GM21381 (cell line): ENCODE results near the gene MUC6.
"Not testable (repeated sequence)": the region's sequence is repeated elsewhere in the genome, so short reads cannot be mapped to it uniquely, and the experiment has no call there.

Experiments used
- ATAC-seq: cut with Tn5 transposase; IDR thresholded peaks from one replicate; pipeline ENCODE4 v1.9.1; 2021; ENCODE audit warnings: mild to moderate bottlenecking, moderate library complexity; ENCODE audit not compliant: unreplicated experiment

Gene MUC6

DNA sequence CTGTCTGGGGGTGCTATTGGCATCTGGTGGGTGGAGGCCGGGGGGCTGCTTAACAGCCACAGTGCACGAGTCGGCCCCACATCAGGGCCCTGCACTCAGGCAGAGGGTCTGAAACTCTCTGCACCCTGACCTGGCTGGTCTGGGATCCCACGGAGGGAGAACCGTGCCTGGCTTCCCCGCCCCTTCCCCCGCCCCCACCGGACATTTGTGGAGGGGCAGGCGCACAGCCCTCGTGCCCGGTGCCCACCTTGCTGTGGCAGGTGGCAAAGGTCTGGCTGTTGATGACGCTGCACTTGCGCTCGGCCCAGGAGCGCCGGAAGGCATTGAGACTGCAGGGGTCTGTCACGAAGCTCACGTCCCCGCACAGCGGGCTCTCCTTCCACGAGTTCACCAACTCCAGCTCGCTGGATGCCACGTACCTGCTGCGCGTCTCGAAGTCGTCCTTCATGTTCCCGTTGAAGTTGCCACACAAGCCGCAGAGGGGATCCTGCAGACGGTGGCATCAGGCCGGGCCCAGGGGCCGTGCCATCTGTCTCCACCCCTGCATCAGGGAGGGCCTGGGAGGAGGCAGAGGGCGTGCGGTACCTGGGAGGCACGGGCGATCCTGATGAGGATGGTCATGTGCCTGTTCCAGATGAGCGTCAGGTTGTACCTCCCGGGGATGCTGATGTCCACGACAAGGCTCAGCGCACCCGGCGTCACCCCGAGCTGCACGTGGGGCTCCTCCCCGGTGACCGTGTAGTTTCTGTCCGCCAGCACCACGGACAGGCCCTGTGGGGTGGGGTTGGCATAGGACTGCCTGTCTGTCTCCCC lies 11.7 kb downstream of the MUC6 start:
- ATAC-seq = no peak

DNA sequence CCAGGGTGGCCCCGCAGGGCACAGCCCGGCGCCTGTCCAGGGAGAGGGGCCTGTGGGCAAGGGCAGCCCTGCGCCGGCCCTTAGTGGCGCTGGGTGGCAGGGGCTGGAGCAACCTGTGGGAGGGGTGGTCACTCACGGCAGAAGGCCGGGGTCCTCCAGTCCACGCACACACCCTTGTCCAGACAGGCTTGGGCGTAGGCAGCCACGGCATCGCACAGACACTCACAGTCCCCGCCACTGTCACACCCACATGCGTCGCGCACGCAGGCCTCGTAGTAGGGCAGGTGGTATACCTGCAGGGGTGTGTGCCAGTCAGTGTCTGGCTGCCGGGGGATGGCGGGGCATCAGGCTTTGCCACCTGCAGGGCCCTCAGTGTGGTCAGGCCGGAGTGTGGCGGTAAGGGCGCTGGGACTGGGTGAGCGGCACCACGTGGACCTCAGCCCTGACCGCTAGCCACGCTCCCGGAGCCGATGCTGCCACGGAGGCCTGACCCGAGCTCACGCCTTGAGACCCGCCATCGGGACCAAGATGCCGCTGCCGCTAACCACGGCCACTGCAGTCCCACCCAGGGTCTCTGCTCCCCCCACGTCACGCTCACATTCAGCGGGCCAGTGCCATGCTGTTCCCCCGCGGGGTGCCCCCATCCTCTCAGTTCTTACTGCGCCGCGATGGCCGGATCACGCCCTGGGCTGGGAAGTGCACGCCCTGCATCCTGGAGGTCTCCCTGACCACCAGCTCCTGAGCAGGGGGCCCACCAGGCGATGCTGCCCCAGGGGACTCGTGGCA lies 12.5 kb downstream of the MUC6 start:
- ATAC-seq = no peak

DNA sequence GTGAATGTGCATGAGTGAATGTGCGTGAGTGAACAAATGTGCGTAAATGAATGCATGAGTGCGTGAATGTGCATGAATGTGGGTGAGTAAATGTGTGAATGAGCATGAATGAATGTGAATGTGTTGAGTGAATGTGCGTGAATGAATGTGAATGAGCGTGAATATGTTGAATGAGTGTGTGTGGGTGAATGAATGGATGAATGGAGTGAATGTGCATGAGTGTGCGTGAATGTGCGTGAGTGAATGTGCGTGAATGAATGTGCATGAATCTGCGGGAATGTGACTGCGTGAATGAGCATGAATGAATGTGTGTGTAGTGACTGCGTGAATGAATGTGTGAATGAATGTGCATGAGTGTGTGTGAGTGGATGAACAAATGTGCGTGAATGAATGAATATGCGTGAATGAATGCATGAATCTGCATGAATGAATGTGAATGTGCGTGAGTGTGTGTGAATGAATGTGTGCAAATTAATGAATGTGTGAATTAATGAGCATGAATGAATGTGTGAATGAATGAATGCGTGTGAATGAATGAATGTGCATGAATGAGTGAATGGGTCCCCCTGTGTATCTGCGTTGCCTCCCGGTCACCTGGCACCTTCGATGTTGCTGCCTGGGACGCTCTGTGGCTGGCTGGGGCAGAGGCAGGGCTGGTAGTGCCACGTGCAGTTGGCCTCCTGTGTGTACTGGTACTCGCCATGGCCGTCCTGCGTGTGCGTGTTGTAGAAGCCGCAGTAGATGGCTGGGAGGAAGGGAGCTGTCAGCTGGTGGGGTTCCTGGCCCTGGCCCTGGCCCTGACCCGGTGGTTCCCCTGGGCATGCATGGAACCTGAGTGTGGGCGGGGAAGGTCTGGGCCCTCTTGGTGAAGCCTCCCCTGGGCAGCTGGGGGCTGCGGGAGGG lies 13.4 kb downstream of the MUC6 start:
- ATAC-seq = no peak

DNA sequence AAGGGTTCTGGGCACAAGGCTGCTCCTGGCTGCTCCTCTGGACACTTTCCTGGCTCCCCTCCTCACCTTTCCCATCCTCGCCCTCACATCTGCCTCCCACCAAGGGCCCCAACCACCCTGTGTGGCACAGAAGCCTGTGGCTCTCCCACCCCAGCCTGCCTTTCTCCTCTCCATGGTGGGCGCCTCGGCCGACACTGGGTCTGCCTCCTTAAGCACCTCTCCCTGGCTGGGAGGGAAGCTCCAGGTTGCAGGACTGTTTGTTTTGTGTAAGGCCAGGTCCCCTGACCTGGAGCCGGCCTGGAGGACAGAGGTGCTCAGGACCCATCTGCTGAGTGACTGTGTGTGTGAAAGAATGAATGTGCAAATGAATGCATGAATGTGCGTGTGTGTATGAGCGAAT lies 14.1 kb downstream of the MUC6 start:
- ATAC-seq = no peak

DNA sequence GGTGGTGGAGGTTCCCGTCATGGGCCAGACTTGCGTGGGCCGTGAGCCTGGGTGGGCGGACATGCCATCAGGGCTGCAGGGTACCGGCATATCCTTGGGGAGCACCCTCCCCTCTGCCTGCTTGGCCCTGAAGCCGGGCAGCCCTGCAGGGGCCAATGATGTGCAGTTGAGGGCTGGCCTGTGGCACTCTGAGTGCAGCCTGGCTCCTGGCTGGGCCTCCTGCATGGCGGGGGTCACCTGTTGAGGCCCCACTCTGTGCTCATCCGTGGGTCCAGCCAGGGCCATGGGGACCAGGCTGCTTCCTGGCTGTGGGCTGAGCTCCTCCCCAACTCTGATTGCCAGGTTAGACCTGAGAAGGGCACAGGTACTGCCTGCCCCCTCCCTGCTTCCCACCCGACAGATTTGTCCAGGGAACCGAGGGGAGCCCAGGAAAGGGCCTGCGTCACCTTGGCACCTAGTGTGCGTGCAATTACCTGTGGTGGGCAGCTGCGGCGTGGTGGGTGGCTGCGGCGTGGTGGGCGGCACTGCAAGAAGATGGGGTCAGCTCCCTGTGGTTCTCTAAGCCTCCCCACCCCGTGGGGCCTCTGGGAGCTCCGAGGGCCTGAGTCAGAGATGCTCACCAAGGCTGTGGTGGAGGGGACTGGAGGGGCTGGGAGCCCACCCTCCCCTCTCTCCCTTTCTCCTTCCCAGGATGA lies 16.2 kb downstream of the MUC6 start:
- no peak for ATAC-seq

DNA sequence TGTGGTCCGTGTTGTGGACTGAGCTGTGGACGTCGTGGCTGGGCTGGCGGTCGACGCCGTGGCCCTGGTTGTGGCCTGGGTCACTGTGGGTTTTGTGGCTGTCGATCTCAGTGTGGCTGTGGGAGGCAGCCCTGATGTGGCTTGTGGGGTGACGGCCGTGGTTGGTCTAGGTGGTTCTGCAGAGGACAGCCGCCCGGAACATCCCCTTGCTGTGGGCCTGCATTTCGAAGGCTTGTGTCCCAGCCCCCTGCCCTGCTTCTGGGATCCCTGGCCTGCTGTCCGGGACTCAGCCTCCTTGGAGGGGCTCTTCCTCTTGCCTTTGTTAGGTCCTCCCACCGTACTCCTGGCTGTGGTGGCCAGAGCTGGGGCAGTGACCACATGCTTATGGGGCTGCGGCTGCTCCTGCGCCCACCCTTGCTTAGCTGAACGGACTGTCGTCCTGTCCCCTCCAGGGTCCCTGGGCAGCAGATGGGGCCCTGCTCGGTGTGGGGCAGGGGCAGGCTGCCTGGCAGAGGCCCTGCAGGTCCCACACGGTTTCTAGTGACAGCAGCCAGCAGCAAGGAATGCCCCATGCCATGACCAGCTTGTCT lies 17.1 kb downstream of the MUC6 start:
- ATAC-seq = no peak

DNA sequence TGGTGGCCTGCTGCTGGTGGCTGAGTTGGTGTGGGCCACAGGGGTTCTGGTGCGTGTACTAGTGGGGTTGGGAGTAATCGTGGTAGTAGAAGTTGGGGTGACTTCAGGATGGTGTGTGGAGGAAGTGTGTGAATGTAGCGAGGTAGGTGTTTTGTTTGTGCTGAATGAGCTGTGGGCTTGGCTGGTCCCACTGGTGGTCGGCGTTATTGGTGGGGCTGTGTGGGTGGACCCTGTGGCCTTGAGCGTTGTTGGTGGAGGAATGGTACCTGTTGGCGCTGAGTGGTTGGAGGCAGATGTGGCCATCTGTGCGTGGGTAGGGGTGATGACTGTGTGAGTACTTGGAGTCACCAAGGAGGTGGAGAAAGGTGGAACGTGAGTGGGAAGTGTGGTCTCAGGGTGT lies 18.4 kb downstream of the MUC6 start:
- no peak for ATAC-seq

DNA sequence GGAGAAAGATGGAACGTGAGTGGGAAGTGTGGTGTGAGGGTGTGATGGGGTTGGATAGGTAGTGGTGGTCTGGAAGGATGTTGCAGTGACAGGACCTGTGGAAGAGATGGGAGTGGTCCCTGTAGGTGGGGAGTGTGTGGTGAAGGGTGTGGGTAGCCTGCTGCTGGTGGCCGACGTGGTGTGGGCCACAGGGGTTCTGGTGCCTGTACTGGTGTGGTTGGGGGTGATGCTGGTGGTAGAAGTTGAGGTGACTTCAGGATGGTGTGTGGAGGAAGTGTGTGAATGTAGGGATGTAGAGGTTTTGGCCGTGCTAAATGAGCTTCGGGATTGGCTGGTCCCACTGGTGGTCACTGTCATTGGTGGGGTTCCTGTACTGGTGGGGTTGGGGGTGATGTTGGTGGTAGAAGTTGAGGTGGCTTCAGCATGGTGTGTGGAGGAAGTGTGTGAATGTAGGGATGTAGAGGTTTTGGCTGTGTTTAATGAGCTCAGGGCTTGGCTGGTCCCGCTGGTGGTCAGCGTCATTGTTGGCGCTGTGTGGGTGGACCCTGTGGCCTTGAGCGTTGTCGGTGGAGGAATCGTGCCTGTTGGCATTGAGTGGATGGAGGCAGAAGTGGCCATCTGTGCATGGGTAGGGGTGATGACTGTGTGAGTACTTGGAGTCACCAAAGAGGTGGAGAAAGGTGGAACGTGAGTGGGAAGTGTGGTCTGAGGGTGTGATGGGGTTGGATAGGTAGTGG lies 19.1 kb downstream of the MUC6 start:
- ATAC-seq = no peak

DNA sequence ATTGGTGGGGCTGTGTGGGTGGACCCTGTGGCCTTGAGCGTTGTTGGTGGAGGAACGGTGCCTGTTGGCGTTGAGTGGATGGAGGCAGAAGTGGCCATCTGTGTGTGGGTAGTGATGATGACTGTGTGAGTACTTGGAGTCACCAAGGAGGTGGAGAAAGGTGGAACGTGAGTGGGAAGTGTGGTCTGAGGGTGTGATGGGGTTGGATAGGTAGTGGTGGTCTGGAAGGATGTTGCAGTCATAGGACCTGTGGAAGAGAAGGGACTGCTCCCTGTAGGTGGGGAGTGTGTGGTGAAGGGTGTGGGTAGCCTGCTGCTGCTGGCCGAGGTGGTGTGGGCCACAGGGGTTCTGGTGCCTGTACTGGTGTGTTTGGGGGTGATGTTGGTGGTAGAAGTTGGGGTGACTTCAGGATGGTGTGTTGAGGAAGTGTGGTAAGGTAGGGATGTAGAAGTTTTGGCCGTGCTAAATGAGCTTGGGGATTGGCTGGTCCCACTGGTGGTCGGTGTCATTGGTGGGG lies 19.9 kb downstream of the MUC6 start:
- not testable (repeated sequence) for ATAC-seq

DNA sequence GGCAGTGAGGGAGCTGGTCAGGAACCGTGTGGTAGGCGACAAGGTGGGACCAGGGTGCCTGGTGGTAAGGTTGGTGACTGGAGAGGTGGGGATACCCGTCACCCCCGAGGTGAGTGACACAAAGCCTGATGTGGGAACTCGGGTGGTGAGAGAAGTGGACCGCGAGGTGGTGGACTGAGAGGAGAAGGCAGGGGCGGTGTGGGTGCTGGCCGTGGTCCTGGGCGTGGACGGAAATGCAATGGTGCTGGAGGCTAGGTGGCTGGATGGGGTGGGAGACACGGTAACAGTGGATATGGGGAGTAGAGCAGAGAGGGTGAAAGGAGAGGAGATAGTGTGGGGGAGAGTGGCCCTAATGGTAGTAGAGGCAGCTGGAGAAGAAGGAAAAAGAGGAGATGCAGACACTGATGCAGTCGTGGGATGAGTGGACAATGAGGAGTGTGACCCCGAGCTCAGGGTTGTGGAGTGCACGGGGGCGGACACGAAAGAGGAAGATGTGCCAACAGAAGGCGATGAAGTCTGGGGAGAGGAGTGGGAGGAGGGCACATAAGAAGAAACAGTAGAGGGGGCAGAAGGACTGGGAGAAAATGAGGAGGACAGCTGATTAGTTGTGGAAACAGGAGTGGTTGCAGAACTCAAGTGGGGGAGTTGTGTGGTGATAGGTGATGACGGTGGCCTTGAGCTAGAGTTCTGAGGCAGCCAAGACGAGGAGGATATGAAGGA lies 20.5 kb downstream of the MUC6 start:
- ATAC-seq = no peak

DNA sequence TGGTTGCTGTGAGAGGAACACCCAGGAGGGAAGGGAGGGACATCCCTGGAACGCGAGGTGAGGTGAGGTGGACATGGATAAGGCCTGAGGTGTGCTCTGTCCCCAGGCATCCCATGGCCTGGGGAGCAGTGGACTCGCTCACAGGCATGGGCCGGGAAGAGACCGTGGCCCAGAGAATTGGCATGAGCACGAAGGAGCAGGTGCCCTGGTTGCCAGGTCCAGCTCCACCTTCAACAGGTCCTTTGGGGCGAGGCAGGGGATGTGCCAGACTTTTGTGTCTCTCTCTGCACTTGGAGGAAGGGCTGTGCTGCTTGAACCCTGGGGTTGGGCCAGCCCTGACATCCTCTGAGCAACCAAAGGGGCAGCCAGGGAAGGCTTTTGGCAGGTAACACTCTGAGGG lies 21.5 kb downstream of the MUC6 start:
- no peak for ATAC-seq

DNA sequence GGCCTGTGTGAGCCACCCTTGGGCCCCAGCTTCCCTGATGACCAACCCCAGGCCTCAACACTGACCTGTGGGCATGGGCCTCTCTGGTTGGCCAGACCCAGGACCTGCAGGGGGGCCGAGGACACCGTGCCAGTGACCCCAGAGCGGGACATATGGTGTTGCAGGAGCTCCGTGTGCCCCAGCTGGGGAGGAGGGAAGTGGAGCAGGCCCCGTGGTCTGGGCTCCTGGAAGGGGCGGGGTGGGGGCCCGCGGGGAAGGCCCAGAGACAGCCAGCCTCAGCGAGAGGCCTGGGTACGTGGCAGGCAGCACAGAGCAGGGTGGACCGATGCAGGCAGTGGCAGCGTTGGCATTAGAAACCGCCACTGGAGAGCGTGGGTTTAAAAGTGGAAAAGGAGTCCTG lies 22.2 kb downstream of the MUC6 start:
- ATAC-seq = no peak

DNA sequence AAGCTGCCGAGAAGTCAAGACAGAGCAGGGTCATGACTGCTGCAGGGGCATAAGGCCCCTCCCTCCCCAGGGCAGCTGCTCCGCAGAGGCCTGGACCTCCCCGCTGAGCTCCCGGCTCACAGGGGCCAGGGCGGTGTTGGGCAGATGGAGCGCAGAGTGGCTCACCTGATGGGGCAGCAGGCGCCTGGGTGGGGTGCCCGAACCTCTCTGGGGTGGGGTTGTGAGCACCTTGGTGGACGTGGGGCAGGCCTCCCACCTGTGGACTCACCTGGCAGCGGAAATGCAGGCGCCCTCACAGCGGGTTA lies 22.9 kb downstream of the MUC6 start:
- ATAC-seq = no peak

DNA sequence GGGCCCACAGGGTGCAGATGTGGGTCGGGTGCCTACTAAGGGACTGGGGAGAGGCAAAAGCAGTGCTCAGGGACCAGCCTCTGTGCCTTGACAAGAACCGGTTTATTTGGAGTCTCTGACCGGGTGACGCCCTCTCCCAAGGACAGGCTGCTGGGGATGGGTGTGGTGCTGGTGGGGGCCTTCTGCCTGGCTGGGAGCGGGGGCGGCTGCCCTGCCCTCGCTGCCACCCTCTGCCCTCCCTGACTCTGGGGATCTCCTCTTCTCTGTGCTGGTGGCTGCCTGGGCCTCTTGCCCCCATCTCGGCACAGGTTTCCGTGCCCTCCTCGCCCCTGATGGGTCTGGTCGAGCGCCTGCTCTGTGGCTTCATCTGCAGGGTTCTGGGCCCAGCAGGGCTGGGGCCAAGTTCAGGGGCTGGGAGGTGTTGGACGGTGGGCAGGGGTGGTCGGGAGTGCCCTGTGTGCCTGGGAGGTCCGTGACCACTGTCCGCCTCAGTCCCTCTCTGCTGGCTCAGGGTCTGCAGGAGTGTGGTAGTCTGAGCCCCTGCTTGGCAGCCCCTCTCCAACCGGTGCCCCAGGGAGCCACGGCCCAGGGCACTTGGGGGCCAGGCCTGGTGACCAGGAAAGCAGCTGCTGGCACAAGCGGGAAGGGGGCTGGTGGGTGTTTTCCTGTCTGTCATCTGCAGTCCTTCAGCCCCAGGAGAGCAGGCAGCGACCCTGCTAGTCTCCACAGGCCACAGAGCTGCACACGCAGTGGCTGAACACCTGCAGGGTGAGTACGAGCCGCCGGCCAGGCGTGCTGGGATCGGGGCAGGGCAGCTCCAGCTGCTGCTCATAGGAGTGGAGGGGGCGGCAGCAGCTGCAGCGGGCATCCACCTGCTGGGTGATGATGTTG lies 23.5 kb downstream of the MUC6 start:
- ATAC-seq = no peak

DNA sequence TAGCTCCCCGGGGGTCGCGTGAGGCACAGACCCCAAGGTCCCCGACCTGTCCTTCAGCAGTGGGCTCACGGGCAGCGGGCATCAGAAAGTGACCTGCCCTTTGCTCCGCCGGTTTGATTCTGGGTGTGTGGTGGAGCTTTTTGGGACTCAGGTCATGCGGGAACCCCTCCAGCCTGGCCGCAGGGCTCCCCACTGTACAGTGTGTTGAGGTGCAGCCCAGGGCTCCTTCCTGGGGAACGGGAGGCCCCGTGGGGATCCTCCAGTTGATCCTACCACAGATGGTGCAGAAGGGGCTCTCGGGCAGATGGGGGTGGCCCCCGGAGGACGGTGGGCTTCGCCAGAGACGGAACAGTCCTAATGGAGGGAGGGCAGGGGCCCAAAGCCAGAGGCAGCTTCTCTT lies 24.2 kb downstream of the MUC6 start:
- ATAC-seq = no peak

DNA sequence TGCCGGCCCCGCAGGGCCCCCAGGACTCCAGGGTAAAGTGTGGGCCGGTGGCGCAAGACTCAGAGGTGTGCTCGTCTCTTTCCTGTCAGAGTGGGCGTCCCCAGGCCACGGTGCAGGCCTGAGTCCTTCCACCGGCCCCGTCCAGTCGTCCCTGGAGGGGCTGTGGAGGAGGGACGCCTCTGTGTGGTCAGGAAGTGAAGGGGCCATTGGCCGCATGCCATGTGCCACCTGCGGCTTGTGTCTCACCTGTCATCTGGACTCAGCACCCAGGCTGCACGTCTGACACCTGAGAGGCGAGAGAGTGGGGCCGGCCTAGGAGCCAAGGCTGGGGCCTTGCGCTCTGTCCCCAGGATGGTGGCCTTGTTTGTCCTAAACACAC lies 25.2 kb downstream of the MUC6 start:
- no peak for ATAC-seq

DNA sequence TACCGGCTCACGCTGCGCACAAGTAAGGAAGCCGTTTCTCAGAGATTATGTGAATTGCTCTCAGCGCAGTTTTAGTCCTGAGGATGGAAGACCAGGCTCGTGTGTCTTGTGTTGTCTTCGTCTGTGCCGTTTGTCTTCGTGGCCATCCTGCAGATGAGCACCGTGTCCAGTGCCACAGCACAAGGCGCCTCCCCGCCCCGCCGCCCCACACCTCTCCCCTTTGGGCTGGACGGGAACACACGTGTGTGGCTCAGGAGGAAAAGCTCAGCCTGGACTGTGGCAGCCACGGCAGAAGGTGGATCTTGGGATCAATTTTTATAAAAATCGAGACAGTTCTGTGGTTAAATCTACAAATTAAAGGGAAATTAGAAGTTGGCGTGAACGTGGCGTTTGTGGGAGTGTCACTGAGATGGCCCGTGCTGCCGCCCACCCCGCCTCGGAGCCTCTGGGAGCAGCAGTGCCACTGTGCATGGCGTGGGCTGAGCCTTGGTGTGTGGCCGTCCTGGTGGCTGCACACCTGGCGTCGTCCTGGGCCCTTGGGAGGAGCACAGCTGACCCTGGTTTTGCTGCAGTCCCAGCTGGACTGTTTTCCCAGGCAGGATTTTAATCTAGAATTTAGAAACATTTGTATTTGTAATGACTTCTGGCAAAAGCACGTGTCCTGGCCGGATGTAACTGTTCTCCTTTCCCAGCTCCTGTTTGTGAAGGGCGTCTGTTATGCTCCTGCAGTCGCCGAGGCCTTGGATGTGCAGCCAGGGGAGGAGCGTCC lies 25.8 kb downstream of the MUC6 start:
- ATAC-seq = no peak
